Caco-2 (cell line): ENCODE data around the gene CCDC136. TPM values are rescaled to one million over a fixed set of nuclear protein-coding genes. Genes with fewer than 3 reads are reported as not detected.

ENCODE experiments used
- BruUV-seq: library from RNA; stranded (reverse); fragments of 400-500 nt; replicated peaks from 2 replicates; lab custom pipeline; 2021; lab: Mats Ljungman, UMichigan
- CTCF ChIA-PET: fragments of 300-600 bp; sonication (Branson Sonifier 250); formaldehyde crosslinking; loops from one replicate; lab custom pipeline; 2022; ENCODE audit warnings: antibody characterized with exemption; lab: Charles Lee
- POLR2A ChIA-PET: fragments of 300-600 bp; sonication (Branson Sonifier 250); formaldehyde crosslinking; loops from one replicate; lab custom pipeline; 2022; ENCODE audit warnings: antibody characterized with exemption; lab: Charles Lee
- DNase-seq, 2 experiments: peaks; one replicate each; pipeline versions ENCODE4 v3.0.0 to v3.0.0-alpha.2; 2020 to 2022
- H3K27me3 ChIP-seq: replicated peaks from 2 replicates; pipeline ENCODE4 v1.6.0; 2011; ENCODE audit warnings: low read length; ENCODE audit not compliant: control insufficient read depth, insufficient read depth
- H3K36me3 ChIP-seq: 2 replicates; pipeline ENCODE4 v1.5.1; 2011; ENCODE audit warnings: low read length; ENCODE audit not compliant: control insufficient read depth, insufficient read depth
- H3K4me1 ChIP-seq: fragments of 250-450 bp; sonication (Bioruptor Pico); 2 replicates; pipeline ENCODE4 v1.5.1; 2020; ENCODE audit warnings: mild to moderate bottlenecking
- H3K4me3 ChIP-seq: 2 replicates; pipeline ENCODE4 v1.5.1; 2011; ENCODE audit warnings: low read depth, mild to moderate bottlenecking, control low read depth, low read length
- H3K9me3 ChIP-seq: fragments of 250-450 bp; sonication (Bioruptor Pico); 2 replicates; pipeline ENCODE4 v1.5.1; 2020; ENCODE audit warnings: mild to moderate bottlenecking, moderate library complexity
- H3K27ac Mint-ChIP-seq: one replicate; pipeline ENCODE4 v1.8.0; 2022; ENCODE audit warnings: mixed read lengths; ENCODE audit not compliant: unreplicated experiment
- H3K27me3 Mint-ChIP-seq: one replicate; pipeline ENCODE4 v1.8.0; 2022; ENCODE audit warnings: mixed read lengths; ENCODE audit not compliant: insufficient read depth, unreplicated experiment
- H3K36me3 Mint-ChIP-seq: one replicate; pipeline ENCODE4 v1.8.0; 2022; ENCODE audit warnings: mild to moderate bottlenecking, mixed read lengths; ENCODE audit not compliant: insufficient read depth, unreplicated experiment
- H3K4me1 Mint-ChIP-seq: one replicate; pipeline ENCODE4 v1.8.0; 2022; ENCODE audit warnings: low read depth, mixed read lengths; ENCODE audit not compliant: unreplicated experiment
- H3K4me3 Mint-ChIP-seq: one replicate; pipeline ENCODE4 v1.8.0; 2022; ENCODE audit warnings: mild to moderate bottlenecking, moderate library complexity, mixed read lengths; ENCODE audit not compliant: unreplicated experiment
- H3K9me3 Mint-ChIP-seq: one replicate; pipeline ENCODE4 v1.8.0; 2022; ENCODE audit warnings: mixed read lengths; ENCODE audit not compliant: unreplicated experiment
- intact Hi-C: fragments of 100-400 bp; cut with micrococcal nuclease; formaldehyde crosslinking; loops from one replicate; pipeline ENCODE4 v1.10.0; 2022; ENCODE audit not compliant: unreplicated experiment
- total RNA-seq: library from RNA; stranded (reverse); gene quantifications from 2 replicates; pipeline ENCODE4 v1.2.3, GENCODE V29; 2022
- TF ChIP-seq, protein P1 (sequence below), 2 experiments: fragments of 200-600 bp in 1 of 2; IDR thresholded peaks; 1 replicate in 1 of 2; 2 replicates in 1 of 2; pipeline versions ENCODE4 v1.5.1 to v1.8.0; 2011 to 2022; ENCODE audit warnings: antibody characterized with exemption in 1 of 2, control low read depth in 1 of 2, inconsistent platforms in 1 of 2, low read depth in 1 of 2, low read length in 1 of 2, mild to moderate bottlenecking in 1 of 2, moderate library complexity in 1 of 2; ENCODE audit not compliant: insufficient read depth in 1 of 2, severe bottlenecking in 1 of 2, unreplicated experiment in 1 of 2

Gene CCDC136
- total RNA-seq, 1 experiment from 2014 or later = 10.2 TPM

DNA sequence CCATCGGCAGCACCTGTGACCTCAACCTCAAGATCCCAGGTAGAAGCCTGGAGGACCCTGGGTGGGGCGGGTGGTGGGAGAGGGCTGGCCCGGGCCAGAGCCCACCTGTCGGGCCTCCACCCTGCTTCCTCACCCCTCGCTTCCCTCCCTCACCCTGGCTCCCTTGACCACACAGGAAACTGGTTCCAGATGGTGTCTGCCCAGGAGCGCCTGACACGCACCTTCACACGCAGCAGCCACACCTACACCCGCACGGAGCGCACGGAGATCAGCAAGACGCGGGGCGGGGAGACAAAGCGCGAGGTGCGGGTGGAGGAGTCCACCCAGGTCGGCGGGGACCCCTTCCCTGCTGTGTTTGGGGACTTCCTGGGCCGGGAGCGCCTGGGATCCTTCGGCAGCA is 62.0 kb downstream of the CCDC136 start:
- TF ChIP-seq, protein P1, sequence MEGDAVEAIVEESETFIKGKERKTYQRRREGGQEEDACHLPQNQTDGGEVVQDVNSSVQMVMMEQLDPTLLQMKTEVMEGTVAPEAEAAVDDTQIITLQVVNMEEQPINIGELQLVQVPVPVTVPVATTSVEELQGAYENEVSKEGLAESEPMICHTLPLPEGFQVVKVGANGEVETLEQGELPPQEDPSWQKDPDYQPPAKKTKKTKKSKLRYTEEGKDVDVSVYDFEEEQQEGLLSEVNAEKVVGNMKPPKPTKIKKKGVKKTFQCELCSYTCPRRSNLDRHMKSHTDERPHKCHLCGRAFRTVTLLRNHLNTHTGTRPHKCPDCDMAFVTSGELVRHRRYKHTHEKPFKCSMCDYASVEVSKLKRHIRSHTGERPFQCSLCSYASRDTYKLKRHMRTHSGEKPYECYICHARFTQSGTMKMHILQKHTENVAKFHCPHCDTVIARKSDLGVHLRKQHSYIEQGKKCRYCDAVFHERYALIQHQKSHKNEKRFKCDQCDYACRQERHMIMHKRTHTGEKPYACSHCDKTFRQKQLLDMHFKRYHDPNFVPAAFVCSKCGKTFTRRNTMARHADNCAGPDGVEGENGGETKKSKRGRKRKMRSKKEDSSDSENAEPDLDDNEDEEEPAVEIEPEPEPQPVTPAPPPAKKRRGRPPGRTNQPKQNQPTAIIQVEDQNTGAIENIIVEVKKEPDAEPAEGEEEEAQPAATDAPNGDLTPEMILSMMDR (IDR thresholded peaks at IDR 0.05; ENCODE audit: insufficient read depth in 1 of 2, low read depth in 1 of 2, low read length in 1 of 2, severe bottlenecking in 1 of 2, unreplicated experiment in 1 of 2) = no peak
- Histone ChIP-seq H3K36me3 (no peaks in the 10 kb centered on the region; the same call in 1 of the 2 replicates), H3K4me3 (no peak overlapping the region), H3K27me3 (no peaks in the 10 kb centered on the region), H3K9me3 (no peaks in the 10 kb centered on the region), H3K4me1 (no peaks in the 10 kb centered on the region)
- H3K27ac Mint-ChIP-seq = no peak overlapping the region
- no peaks in the 10 kb centered on the region for H3K9me3 Mint-ChIP-seq
- H3K4me1 Mint-ChIP-seq = no peaks in the 10 kb centered on the region
- no peak overlapping the region for H3K4me3 Mint-ChIP-seq
- DNase-seq = no peak
- no TSS peak for BruUV-seq
- H3K36me3 Mint-ChIP-seq = peaks cover 33% of the 10 kb centered on the region
- intact Hi-C loops = no loop called here
- POLR2A ChIA-PET = no interaction called here
- H3K27me3 Mint-ChIP-seq = no peaks in the 10 kb centered on the region
- CTCF ChIA-PET = no interaction called here

DNA sequence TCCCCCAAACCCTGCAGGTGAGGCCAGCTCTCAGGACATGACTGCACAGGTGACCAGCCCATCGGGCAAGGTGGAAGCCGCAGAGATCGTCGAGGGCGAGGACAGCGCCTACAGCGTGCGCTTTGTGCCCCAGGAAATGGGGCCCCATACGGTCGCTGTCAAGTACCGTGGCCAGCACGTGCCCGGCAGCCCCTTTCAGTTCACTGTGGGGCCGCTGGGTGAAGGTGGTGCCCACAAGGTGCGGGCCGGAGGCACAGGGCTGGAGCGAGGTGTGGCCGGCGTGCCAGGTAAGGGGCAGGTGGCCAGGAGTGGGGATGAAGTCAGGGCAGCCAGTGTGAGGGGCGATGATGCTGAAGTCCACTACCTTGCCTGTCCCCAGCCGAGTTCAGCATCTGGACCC is 62.6 kb downstream of the CCDC136 start:
- intact Hi-C loops = no loop called here
- no peaks in the 10 kb centered on the region for H3K4me1 ChIP-seq
- H3K9me3 ChIP-seq = no peaks in the 10 kb centered on the region
- ChIA-PET POLR2A (no interaction called here), CTCF (no interaction called here)
- H3K4me1 Mint-ChIP-seq = no peaks in the 10 kb centered on the region
- peaks cover 35% of the 10 kb centered on the region for H3K36me3 Mint-ChIP-seq
- no peaks in the 10 kb centered on the region for H3K9me3 Mint-ChIP-seq
- TSS peak; percentile 18 for BruUV-seq
- H3K4me3 ChIP-seq = no peak overlapping the region
- no peak overlapping the region for H3K4me3 Mint-ChIP-seq
- H3K36me3 ChIP-seq = no peaks in the 10 kb centered on the region; the same call in 1 of the 2 replicates
- no peak overlapping the region for H3K27ac Mint-ChIP-seq
- no peak for DNase-seq
- TF ChIP-seq, protein P1 (IDR thresholded peaks at IDR 0.05; ENCODE audit: insufficient read depth in 1 of 2, low read depth in 1 of 2, low read length in 1 of 2, severe bottlenecking in 1 of 2, unreplicated experiment in 1 of 2) = no peak
- no peaks in the 10 kb centered on the region for H3K27me3 ChIP-seq
- no peaks in the 10 kb centered on the region for H3K27me3 Mint-ChIP-seq

DNA sequence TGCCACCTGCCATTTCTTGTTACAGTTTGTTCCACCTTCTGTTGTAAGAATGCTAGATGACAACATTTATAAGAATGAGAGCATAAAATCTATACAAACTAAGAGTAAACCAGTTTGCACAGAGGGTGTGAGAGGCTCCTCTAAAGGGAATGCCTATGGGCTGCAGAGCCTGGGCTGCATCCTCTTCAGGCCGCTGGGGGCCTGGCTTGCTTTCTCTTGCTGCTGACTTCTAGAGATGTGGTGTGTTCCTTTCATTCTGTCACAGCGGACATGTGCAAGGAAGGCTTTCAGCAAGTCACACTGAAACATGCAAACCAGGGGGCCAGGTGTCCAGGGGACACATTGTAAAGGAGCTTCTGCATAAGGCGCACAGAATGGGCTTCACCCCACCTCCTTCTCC is 63.8 kb downstream of the CCDC136 start:
- no TSS peak for BruUV-seq
- Mint-ChIP-seq H3K27me3 (no peaks in the 10 kb centered on the region), H3K9me3 (no peaks in the 10 kb centered on the region), H3K36me3 (peaks cover 37% of the 10 kb centered on the region), H3K27ac (no peak overlapping the region), H3K4me1 (no peaks in the 10 kb centered on the region), H3K4me3 (no peak overlapping the region)
- CTCF ChIA-PET = no interaction called here
- Histone ChIP-seq H3K4me1 (no peaks in the 10 kb centered on the region), H3K9me3 (no peaks in the 10 kb centered on the region), H3K4me3 (no peak overlapping the region), H3K36me3 (no peaks in the 10 kb centered on the region), H3K27me3 (no peaks in the 10 kb centered on the region)
- DNase-seq = no peak
- intact Hi-C loops = no loop called here
- TF ChIP-seq, protein P1 (IDR thresholded peaks at IDR 0.05; ENCODE audit: insufficient read depth in 1 of 2, low read depth in 1 of 2, low read length in 1 of 2, severe bottlenecking in 1 of 2, unreplicated experiment in 1 of 2) = no peak
- POLR2A ChIA-PET = no interaction called here
